Stimulated activated CD4-positive, alpha-beta T cell treated with anti-CD3 and anti-CD28 coated beads, Interleukin-1b, Interleukin-23, amount 100 ng/mL, for 1 hour (primary cell): ENCODE data around the gene PAQR4.
"Not testable (repeated sequence)": the region's sequence is repeated elsewhere in the genome, so short reads cannot be mapped to it uniquely, and the experiment has no call there.

ENCODE experiments used
- DNase-seq, 2 donors: peaks; one replicate each; pipeline ENCODE4 v3.0.0-alpha.2; 2020; ENCODE audit warnings: low read depth in 2 of 2

The PAQR4 gene

DNA sequence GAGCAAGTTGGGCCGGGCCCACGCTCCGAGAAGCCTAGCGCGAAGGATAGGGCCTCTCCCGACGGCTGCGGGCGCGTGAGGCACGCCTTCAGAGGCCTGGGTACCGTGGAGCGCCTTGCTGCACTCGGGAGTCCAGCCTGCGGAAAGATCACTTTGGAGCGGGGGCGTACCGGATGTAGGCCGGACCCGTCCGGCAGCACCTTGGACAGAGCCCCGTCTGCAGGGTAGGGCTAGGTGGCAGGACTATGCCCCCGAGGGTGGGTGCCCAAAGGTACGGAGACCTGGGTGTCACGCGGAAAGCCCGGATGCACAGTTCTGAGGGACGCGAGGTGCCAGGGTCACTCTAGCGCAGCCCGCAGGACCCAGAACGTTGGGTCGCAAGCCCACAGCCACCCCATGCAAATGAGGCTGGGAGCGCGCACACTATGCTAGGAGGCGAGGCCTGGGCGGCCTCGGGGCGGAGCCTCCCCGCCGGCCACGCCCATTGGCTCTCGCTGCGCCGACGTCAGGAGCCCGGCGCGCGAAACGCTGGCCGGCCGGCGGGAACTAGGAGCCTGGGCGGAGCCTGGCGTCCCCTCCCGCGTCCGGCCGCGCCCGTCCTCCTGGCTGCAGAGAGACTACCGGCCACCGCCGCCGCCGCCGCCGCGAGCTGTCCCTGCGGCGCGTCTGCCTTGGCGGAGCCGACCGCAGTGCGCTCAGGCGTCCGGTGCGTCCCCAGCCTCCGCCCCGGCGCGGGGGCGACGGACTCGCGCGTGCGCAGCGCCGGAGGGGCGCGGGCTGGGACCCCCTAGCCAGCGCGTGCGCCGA lies at the start of gene PAQR4:
TSS of gene PAQR4 (plus strand) at position 611 of the 807 bp plus-strand sequence. CDS start 327 bp downstream, outside the sequence.
- peak; percentile 32 to 56 for DNase-seq

- no peak for DNase-seq
Measured at GRCh38 chr16:2919511-2920255, 49.5 kb upstream of the PAQR4 start.

- DNase-seq, result no peak
Measured at GRCh38 chr16:2923481-2923880, 45.7 kb upstream of the PAQR4 start.

- DNase-seq, result no peak
Measured at GRCh38 chr16:2924901-2925755, 44.0 kb upstream of the PAQR4 start.

GRCh38 chr16:2925951-2926649 lies 43.0 kb upstream of the PAQR4 start:
- DNase-seq, result no peak

DNA sequence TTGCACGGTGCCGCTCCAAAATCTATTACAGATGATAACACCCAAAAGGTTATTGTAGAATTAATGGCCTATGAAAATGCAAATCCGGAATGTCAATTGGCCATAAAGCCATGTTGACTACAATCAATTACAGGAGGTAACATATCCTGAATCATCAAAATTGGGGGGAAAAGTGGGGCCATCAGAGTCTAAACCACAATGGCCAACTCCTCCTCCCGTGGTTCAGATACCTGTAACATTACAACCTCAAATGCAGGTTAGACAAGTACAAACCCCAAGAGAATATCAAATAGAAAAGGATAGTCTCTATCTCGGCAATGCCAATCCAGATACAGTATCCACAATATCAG lies 42.5 kb upstream of the PAQR4 start:
- DNase-seq, result no peak

- peak; percentile 68 to 73 for DNase-seq
Measured at GRCh38 chr16:2927010-2927646, 42.0 kb upstream of the PAQR4 start.

- not testable (repeated sequence) for DNase-seq
Measured at GRCh38 chr16:2928151-2928550, 41.0 kb upstream of the PAQR4 start.

DNA sequence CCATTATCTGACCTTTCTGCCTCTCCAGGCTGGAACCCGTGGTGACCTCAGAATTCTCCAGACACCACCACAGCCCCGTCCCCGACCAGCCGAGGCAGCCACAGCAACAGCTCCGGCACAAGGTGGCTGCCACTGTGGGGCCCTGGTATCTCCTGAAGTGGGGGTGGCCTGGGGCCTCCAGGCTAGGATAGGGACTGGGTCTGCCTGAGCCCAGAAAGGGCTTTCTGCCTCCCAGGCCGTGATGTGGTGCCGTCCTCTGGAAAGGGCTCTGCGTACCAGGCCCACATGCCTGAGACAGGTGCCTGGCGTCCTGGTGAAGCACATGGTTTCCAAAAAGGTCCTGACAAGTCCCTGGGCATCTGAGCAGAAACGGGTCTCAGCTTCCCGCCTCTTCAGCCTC lies 40.4 kb upstream of the PAQR4 start:
- DNase-seq, result no peak

- no peak for DNase-seq
Measured at GRCh38 chr16:2929693-2930092, 39.5 kb upstream of the PAQR4 start.

DNA sequence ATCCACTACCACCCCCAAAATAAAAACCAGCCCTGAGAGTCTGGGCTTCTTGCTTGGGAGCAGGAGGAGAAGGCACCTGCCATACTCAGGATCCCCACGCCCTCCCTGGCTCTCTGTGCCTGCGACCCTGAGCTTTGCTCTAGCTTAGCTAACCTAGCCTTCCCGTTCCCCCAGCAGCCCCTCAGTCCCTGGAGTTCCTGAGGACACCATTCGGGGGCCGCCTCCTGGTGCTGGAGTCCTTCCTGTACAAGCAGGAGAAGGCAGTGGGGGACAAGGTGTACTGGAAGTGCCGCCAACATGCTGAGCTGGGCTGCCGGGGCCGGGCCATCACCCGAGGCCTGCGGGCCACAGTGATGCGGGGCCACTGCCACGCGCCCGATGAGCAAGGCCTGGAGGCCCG lies 38.9 kb upstream of the PAQR4 start:
- DNase-seq, result no peak

DNA sequence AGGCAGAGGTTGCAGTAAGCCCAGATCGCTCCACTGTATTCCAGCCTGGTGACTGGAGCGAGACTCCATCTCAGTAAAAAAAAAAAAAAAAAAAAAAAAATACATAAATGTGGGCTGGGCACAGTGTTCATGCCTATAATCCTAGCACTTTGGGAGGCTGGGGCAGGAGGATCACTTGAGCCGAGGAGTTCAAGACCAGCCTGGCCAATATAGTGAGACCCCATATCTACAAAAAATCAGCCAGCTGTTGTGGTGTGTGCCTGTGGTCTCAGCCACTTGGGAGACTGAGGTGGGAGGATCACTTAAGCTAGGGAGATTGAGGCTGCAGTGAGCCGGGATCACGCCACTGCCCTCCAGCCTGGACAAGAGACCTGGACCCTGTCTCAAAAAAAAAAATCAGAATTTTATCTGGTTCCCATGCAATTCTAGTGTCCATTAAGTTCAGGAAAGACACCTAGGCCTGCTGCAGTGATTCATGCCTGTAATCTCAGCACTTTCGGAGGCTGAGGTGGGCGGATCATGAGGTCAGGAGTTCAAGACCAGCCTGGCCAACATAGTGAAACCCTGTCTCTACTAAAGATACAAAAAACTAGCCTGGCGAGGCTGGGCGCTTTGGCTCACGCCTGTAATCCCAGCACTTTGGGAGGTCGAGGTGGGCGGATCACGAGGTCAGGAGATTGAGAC lies 37.8 kb upstream of the PAQR4 start:
- not testable (repeated sequence) for DNase-seq

GRCh38 chr16:2933136-2933535 lies 36.0 kb upstream of the PAQR4 start:
- no peak for DNase-seq

DNA sequence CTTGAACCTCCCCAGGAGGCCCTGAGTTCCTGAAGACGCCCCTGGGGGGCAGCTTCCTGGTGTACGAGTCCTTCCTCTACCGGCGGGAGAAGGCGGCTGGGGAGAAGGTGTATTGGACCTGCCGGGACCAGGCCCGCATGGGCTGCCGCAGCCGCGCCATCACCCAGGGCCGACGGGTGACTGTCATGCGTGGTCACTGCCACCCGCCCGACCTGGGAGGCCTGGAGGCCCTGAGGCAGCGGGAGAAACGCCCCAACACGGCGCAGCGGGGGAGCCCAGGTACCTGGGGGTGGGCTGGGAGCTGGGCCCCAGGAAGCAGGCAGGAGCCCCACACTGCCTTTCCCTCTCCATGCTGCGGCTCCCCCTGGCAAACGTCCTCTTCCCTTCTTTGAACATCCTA lies 35.4 kb upstream of the PAQR4 start:
- no peak for DNase-seq

- no peak for DNase-seq
Measured at GRCh38 chr16:2934450-2934849, 34.7 kb upstream of the PAQR4 start.

GRCh38 chr16:2936436-2937011 lies 32.6 kb upstream of the PAQR4 start:
- DNase-seq, result no peak

- DNase-seq, result no peak
Measured at GRCh38 chr16:2937170-2937569, 32.0 kb upstream of the PAQR4 start.

GRCh38 chr16:2938206-2938605 lies 30.9 kb upstream of the PAQR4 start:
- no peak for DNase-seq

GRCh38 chr16:2939968-2940367 lies 29.2 kb upstream of the PAQR4 start:
- no peak for DNase-seq

- no peak for DNase-seq
Measured at GRCh38 chr16:2942045-2942444, 27.1 kb upstream of the PAQR4 start.
